Ectodermal cell (in vitro differentiated cells): ENCODE results near the gene PDIA3. TPM values are rescaled to one million over a fixed set of nuclear protein-coding genes. Genes with fewer than 3 reads are reported as not detected.
"Not testable (repeated sequence)": the region's sequence is repeated elsewhere in the genome, so short reads cannot be mapped to it uniquely, and the experiment has no call there.

ENCODE experiments used
- H3K27ac ChIP-seq: 2 replicates; pipeline ENCODE4 v1.7.0; 2013; ENCODE audit warnings: mild to moderate bottlenecking, low read depth, low read length; ENCODE audit not compliant: insufficient read depth, poor library complexity, severe bottlenecking
- H3K27me3 ChIP-seq: 2 replicates; pipeline ENCODE4 v1.7.0; 2013; ENCODE audit warnings: mild to moderate bottlenecking, low read length; ENCODE audit not compliant: insufficient read depth, control insufficient read depth, poor library complexity, severe bottlenecking
- H3K36me3 ChIP-seq: one replicate; pipeline ENCODE4 v1.7.0; 2013; ENCODE audit warnings: low read length; ENCODE audit not compliant: control insufficient read depth, insufficient read depth
- H3K4me1 ChIP-seq: one replicate; pipeline ENCODE4 v1.7.0; 2013; ENCODE audit warnings: low read length; ENCODE audit not compliant: control insufficient read depth, insufficient read depth
- H3K4me3 ChIP-seq: 2 replicates; pipeline ENCODE4 v1.7.0; 2013; ENCODE audit warnings: low read depth, low read length, control low read depth; ENCODE audit not compliant: insufficient read depth
- H3K9me3 ChIP-seq: 2 replicates; pipeline ENCODE4 v1.7.0; 2013; ENCODE audit warnings: mild to moderate bottlenecking, low read length, moderate library complexity; ENCODE audit not compliant: control insufficient read depth
- WGBS, 2 experiments: methylation state at CpG; one replicate each; pipeline ENCODE4 v1.1.7; 2013; ENCODE audit warnings: missing lambda C conversion rate in 2 of 2; 5-methylcytosine and 5-hydroxymethylcytosine counted together
- polyA plus RNA-seq, 4 experiments: library from polyadenylated mRNA; stranded (reverse); fragments of 50-300 nt; gene quantifications; one replicate each; pipeline ENCODE4 v1.2.3, GENCODE V29; 2013

Gene PDIA3
- polyA plus RNA-seq (2013, experiment 1 of 4), result 501 TPM
- polyA plus RNA-seq (2013, experiment 2 of 4), result 450 TPM
- polyA plus RNA-seq (2013, experiment 3 of 4), result 390 TPM
- 389 TPM for polyA plus RNA-seq (2013, experiment 4 of 4)

DNA sequence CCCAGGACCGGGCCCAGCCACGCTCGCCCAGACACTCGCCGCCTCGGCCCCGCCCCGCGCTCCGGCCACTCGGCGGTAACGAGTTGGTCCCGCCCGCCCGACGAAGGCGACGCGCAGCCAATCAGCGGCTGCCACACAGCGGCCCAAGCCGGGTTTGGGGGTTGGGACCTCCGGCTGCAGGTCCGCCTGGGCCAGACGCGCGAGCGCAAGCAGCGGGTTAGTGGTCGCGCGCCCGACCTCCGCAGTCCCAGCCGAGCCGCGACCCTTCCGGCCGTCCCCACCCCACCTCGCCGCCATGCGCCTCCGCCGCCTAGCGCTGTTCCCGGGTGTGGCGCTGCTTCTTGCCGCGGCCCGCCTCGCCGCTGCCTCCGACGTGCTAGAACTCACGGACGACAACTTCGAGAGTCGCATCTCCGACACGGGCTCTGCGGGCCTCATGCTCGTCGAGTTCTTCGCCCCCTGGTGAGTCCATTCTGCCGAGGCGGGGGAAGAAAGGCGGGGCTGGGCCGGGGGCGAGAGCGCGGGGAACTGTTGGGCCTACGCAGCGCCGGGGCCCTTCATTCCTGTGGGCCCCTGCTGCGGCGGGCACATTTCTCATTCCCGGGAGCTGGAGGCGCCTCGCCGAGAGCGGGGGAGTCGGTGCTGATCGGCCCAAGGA is at the start of gene PDIA3:
Gene PDIA3, plus strand, starts transcription at position 194 of the 658 bp plus-strand sequence. Its CDS starts 102 bp downstream, at position 296.
- H3K4me1 ChIP-seq, H3K36me3 ChIP-seq, H3K27me3 ChIP-seq, H3K9me3 ChIP-seq: not testable (repeated sequence)
- H3K4me3 ChIP-seq, result peak within 1 kb of the TSS; percentile 74
- H3K27ac ChIP-seq, result peak within 1 kb of the TSS; percentile 76
- 0% methylated on average over 84 of the region's 84 CpGs for WGBS, 2 experiments

DNA sequence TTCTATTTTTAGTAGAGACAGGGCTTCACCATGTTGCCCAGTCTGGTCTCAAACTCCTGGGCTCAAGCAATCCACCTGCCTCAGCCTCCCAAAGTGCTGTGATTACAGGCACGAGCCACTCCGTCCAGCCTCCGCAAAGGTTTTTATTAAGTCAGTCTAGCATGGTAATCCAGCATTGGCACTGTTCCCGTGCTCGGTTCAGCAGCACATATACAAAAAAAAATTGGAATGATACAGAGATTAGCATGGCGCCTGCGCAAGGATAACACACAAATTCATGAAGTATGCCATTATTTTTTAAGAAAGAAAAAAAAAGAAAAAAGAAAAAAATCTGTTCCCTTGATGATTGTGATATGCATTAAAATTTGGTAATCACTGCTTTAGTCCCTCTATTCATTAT is 44.1 kb upstream of the PDIA3 start:
- WGBS, 2 experiments, result 93 to 99% methylated on average over 5 to 7 of the region's 7 CpGs
- Histone ChIP-seq H3K36me3 (no peaks in the 10 kb centered on the region), H3K27me3 (no peaks in the 10 kb centered on the region), H3K9me3 (no peaks in the 10 kb centered on the region), H3K4me1 (no peaks in the 10 kb centered on the region), H3K4me3 (no peak overlapping the region), H3K27ac (no peak overlapping the region)

DNA sequence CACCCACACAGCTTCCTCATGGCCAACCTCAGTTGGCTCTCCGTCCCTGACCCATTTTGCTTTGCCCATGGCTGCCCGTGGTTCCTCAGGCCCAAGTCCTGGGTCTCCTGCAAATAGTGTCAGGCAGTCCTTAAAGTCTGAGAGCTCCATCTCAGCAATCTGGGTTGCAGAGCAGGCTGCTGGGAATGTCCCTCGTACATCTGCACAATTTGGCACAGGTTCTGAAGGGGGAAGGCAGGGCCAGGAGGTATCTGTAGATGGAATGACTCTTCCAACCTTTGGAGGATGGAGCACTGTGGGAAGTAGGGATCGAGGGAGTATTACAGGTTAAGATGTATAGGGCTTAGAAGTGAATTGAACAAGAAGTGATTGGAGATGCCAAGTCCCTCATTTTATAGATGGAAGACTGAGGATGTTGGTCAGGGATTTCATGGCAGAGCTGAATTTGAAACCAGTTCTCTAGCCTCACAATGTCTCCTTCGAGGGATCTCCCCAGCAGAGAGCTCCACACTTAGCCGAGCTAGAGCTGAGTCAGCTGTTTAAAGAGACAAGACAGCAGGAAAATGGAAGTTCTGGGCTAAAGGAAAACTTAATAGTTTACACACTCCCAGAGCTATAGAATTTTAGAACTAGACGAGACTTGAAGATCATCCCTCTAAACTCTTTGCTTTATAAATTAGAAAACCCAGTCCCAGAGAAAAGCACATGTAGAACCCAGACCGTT is 43.4 kb upstream of the PDIA3 start:
- Histone ChIP-seq H3K4me1 (no peaks in the 10 kb centered on the region), H3K4me3 (no peak overlapping the region), H3K27me3 (no peaks in the 10 kb centered on the region), H3K27ac (no peak overlapping the region), H3K36me3 (no peaks in the 10 kb centered on the region), H3K9me3 (no peaks in the 10 kb centered on the region)
- WGBS, 2 experiments, result 93% methylated on average over 6 to 7 of the region's 8 CpGs

DNA sequence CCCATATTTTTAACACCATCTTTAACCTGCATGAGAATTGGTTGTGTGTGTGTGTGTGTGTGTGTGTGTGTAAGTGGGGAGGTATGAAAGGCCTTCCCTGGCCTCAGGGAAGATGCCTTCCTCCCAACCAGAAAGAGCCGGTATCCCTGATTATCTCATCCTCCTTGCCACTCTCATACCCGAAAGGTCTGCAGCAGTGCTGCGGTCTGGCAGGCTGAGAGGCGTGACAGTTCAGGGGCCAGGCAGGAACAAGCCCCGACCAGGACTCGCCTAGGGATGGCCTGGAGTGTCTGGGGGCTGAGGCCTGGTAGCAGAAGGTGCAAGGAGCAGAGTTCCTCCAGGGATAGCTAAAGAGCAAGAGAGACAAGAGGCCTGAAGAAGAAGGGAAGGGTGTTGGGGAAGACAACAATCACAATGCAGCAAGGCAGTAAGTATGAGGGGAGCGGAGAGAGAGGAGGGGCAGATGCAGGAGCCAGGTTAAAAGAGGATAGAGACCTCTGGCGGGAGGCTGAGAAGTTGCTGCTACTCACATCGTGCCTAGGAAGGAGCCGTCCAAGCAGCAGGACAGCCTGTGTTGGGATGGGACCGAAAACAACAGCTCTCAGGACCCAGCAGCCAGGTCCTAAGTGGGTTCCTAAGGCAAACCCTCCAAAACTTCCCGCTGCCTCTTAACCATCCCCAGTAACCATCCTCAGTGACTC is 35.7 kb upstream of the PDIA3 start:
- not testable (repeated sequence) for H3K4me1 ChIP-seq, H3K27me3 ChIP-seq, H3K9me3 ChIP-seq, H3K27ac ChIP-seq, H3K4me3 ChIP-seq, H3K36me3 ChIP-seq
- 89% methylated on average over 1 of the region's 12 CpGs; no CpG with 5 or more reads in 1 of the 2 experiments for WGBS, 2 experiments

DNA sequence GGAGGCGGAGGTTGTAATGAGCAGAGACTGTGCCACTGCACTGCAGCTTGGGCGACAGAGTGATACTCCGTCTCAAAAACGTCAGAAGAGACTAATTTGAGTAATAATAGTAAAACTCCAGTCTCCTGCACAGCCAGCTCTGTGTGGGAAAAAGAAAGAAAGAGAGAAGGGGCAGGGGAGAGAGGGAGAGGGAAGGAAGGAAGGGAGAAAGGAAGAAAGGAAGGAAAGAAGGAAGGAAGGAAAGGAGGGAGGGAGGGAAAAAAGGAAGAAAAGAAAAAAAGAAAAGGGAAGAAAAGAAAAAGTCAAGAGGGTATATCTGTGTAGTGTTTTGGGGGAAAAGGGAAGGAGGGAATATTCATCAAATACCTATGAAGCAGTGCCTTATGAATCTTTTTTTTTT is 23.1 kb upstream of the PDIA3 start:
- Histone ChIP-seq H3K4me3 (no peak overlapping the region), H3K9me3 (no peaks in the 10 kb centered on the region), H3K27ac (no peak overlapping the region), H3K4me1 (no peaks in the 10 kb centered on the region), H3K27me3 (no peaks in the 10 kb centered on the region), H3K36me3 (no peaks in the 10 kb centered on the region)
- WGBS, 2 experiments, result 80 to 88% methylated on average over 4 of the region's 4 CpGs

DNA sequence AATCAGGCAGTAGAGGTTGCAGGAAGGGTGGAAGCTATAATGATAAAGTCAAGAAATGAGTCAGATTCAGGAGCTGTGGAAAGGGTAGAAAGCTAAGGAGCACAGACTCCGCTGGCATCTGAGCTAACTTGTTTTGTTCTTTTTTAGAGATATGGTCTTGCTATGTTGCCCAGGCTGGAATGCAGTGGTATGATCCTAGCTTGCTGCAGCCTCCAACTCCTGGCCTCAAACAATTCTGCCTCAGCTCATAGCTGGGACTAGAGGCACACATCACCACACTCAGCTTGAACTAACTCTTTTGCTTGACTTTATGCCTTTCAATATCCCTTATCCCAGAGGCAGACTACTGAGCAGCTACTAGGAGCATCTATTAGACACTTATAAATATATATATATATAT is 19.9 kb upstream of the PDIA3 start:
- 85 to 94% methylated on average over 1 of the region's 1 CpG for WGBS, 2 experiments
- H3K9me3 ChIP-seq, H3K27me3 ChIP-seq, H3K4me3 ChIP-seq, H3K27ac ChIP-seq, H3K36me3 ChIP-seq, H3K4me1 ChIP-seq: not testable (repeated sequence)

DNA sequence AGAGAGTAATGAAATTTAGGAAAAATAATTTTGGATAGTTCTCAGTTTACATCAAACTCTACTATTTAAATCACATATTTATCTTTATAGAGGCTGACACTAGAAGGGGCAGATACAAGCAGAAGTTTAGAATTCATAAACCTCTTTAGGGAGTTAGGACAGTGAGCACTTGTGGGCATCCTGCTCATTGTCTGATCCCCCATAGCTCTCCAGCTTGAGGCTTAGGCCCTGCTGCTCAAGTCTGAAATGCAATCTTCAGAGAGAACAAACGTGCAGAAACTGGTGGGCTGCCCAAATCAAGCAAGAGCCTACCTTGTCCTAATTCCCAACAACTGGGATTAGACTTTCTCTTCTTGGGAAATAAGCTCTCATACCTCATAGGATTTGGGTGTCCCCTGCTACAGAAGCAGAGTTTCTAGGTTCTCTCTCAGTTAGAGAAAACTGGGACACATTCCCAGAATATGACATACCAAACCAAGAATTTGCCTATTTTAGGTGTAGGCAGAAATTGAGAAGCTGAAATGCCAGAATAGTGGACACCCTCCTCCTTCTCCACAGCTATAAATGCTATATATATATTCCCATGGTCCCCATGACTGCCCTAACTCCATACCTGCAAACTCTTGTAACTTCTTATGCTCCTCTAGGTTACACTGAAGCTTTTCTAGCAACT is 18.0 kb upstream of the PDIA3 start:
- not testable (repeated sequence) for H3K27ac ChIP-seq, H3K36me3 ChIP-seq, H3K27me3 ChIP-seq, H3K4me3 ChIP-seq, H3K9me3 ChIP-seq, H3K4me1 ChIP-seq
- WGBS, 2 experiments, result 57 to 93% methylated on average over 1 of the region's 1 CpG

DNA sequence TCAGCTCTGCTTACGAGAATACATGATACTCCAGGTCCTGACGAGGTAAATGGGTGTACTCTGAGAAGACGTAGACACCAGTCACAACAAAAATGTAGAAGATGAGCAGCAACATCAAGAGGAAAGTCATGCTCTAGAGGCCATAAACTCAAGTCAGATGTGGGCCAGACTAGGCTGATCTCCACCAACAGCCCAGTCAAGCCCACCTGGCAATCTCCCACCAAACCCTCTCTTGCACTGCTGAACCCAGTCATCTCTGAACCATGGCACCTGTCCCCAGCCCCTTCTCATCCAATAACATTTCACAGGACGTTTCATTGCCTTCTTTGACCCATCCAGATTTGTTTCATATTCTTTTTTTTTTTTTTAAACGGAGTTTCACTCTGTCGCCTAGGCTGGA is 10.8 kb upstream of the PDIA3 start:
- H3K36me3 ChIP-seq, result no peaks in the 10 kb centered on the region
- H3K4me3 ChIP-seq, result no peak overlapping the region
- no peaks in the 10 kb centered on the region for H3K27me3 ChIP-seq
- WGBS, 2 experiments, result 79 to 84% methylated on average over 6 of the region's 6 CpGs
- no peaks in the 10 kb centered on the region for H3K9me3 ChIP-seq
- no peak overlapping the region for H3K27ac ChIP-seq
- no peaks in the 10 kb centered on the region for H3K4me1 ChIP-seq

DNA sequence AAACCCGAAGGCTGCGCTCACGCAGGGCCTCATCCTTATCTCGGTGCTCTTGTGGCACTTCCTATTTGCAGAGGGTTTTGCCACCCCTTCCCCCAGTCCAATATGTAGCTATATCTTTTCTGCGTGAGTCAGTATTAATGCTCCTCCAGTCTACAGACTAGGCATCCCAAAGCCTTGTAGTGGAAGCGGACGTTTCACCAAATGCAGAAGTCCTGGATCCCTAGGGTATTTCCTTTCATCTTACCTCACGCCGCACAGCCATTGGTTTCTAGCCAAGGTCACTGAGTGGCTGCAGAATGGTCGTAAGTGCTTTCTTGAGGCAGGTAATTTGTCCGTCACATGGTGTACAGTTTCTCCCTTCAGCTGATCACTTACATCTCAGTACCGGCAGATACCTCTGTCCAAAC is 668 bp downstream of the PDIA3 start:
- Histone ChIP-seq H3K4me3 (peak overlapping the region; percentile 74), H3K27ac (peak overlapping the region; percentile 76)
- not testable (repeated sequence) for H3K27me3 ChIP-seq, H3K9me3 ChIP-seq, H3K36me3 ChIP-seq, H3K4me1 ChIP-seq
- 0 to 1% methylated on average over 11 to 12 of the region's 12 CpGs for WGBS, 2 experiments

DNA sequence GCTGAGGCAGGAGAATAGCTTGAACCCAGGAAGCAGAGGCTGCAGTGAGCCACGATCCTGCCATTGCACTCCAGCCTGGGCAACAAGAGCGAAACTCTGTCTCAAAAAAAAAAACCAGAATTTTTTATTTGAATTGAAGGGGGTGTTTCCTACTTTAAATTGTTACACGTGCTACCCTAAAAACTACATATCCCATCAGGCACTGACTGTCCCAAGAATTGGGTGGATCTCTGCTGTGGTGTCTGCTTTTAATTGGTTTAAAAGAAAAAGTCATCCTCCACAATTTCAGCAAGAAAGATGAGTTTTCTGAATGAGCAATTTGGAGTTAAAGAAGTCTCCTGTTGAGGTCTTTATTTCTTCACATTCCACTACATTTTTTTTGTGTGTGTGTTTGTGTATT is 2.1 kb downstream of the PDIA3 start:
- Histone ChIP-seq H3K4me1 (no peaks in the 10 kb centered on the region), H3K4me3 (peak overlapping the region; percentile 74)
- WGBS, 2 experiments, result 88 to 89% methylated on average over 2 to 3 of the region's 3 CpGs

More for the DNA sequence above, 2.1 kb downstream of the PDIA3 start:
- Histone ChIP-seq H3K27me3 (no peaks in the 10 kb centered on the region), H3K27ac (no peak overlapping the region), H3K36me3 (peaks cover under 1% of the 10 kb centered on the region), H3K9me3 (no peaks in the 10 kb centered on the region)
